ENCODE data around the gene MEI4.
"Not testable (repeated sequence)": the region's sequence is repeated elsewhere in the genome, so short reads cannot be mapped to it uniquely, and the experiment has no call there.

Gene MEI4

GRCh38 chr6:77674211-77674610 is 21.4 kb downstream of the MEI4 start:
- H3K4me3 ChIP-seq (ENCODE audit: low read depth, low read length) = no peak overlapping the region
- DNase-seq (ENCODE audit: low read depth) = no peak
- TF ChIP-seq, protein P1, sequence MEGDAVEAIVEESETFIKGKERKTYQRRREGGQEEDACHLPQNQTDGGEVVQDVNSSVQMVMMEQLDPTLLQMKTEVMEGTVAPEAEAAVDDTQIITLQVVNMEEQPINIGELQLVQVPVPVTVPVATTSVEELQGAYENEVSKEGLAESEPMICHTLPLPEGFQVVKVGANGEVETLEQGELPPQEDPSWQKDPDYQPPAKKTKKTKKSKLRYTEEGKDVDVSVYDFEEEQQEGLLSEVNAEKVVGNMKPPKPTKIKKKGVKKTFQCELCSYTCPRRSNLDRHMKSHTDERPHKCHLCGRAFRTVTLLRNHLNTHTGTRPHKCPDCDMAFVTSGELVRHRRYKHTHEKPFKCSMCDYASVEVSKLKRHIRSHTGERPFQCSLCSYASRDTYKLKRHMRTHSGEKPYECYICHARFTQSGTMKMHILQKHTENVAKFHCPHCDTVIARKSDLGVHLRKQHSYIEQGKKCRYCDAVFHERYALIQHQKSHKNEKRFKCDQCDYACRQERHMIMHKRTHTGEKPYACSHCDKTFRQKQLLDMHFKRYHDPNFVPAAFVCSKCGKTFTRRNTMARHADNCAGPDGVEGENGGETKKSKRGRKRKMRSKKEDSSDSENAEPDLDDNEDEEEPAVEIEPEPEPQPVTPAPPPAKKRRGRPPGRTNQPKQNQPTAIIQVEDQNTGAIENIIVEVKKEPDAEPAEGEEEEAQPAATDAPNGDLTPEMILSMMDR (IDR thresholded peaks at IDR 0.05; ENCODE audit: insufficient read depth, low read depth, low read length, missing control alignments) = no peak

GRCh38 chr6:77678048-77678447 is 25.2 kb downstream of the MEI4 start:
- TF ChIP-seq, protein P1 (IDR thresholded peaks at IDR 0.05; ENCODE audit: insufficient read depth, low read depth, low read length, missing control alignments) = no peak
- no peak for DNase-seq (ENCODE audit: low read depth)

DNA sequence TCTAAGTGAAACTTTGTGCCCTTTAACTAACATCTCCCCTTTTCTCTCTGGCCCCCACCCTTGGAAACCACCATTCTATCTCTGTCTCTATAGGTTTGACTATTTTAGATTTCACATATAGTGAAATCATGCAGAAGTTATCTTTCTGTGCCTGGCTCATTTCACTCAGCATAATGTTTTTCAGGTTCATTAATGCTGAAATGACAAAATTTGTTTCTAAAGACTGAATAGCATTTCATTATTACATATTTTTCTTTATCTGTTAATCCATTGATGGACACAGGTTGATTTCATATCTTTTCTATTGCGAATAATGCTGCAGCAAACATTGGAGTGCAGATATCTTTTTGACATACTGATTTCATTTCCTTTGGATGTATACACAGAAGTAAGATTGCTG is 30.7 kb downstream of the MEI4 start:
- H3K4me3 ChIP-seq (ENCODE audit: low read depth, low read length) = no peak overlapping the region
- no peak for DNase-seq (ENCODE audit: low read depth)
- TF ChIP-seq, protein P1 (IDR thresholded peaks at IDR 0.05; ENCODE audit: insufficient read depth, low read depth, low read length, missing control alignments) = no peak

More at GRCh38 chr6:77678048-77678447, 25.2 kb downstream of the MEI4 start:
- no peak overlapping the region for H3K4me3 ChIP-seq (ENCODE audit: low read depth, low read length)

GRCh38 chr6:77686931-77687330 is 34.1 kb downstream of the MEI4 start:
- no peak overlapping the region for H3K4me3 ChIP-seq (ENCODE audit: low read depth, low read length)
- TF ChIP-seq, protein P1 (IDR thresholded peaks at IDR 0.05; ENCODE audit: insufficient read depth, low read depth, low read length, missing control alignments) = no peak
- no peak for DNase-seq (ENCODE audit: low read depth)

- DNase-seq (ENCODE audit: low read depth) = no peak
- TF ChIP-seq, protein P1 (IDR thresholded peaks at IDR 0.05; ENCODE audit: insufficient read depth, low read depth, low read length, missing control alignments) = no peak
- no peak overlapping the region for H3K4me3 ChIP-seq (ENCODE audit: low read depth, low read length)
Measured at GRCh38 chr6:77688649-77689048, 35.8 kb downstream of the MEI4 start.

- H3K4me3 ChIP-seq (ENCODE audit: low read depth, low read length); DNase-seq (ENCODE audit: low read depth): not testable (repeated sequence)
Measured at GRCh38 chr6:77700095-77700494, 47.3 kb downstream of the MEI4 start.

- TF ChIP-seq, protein P1 (IDR thresholded peaks at IDR 0.05; ENCODE audit: insufficient read depth, low read depth, low read length, missing control alignments) = no peak
- DNase-seq (ENCODE audit: low read depth) = no peak
- no peak overlapping the region for H3K4me3 ChIP-seq (ENCODE audit: low read depth, low read length)
Measured at GRCh38 chr6:77707603-77708002, 54.8 kb downstream of the MEI4 start.

All from GM12865 (cell line).